Ramos (cell line): ENCODE results near the gene CARS1.

Experiments used
- in situ Hi-C: fragments of 300-500 bp; cut with MboI; formaldehyde crosslinking; loops from one replicate; pipeline ENCODE4 v1.14.3; 2022; ENCODE audit warnings: low sequenced_read_pairs; ENCODE audit not compliant: unreplicated experiment

The CARS1 gene

GRCh38 chr11:3091081-3091845 is 34.0 kb upstream of the CARS1 start:
- in situ Hi-C loops = loop anchor here (10.0 to 25.0 kb wide), 2 partner anchors 554 to 666 kb away; no protein-coding TSS in a partner anchor

DNA sequence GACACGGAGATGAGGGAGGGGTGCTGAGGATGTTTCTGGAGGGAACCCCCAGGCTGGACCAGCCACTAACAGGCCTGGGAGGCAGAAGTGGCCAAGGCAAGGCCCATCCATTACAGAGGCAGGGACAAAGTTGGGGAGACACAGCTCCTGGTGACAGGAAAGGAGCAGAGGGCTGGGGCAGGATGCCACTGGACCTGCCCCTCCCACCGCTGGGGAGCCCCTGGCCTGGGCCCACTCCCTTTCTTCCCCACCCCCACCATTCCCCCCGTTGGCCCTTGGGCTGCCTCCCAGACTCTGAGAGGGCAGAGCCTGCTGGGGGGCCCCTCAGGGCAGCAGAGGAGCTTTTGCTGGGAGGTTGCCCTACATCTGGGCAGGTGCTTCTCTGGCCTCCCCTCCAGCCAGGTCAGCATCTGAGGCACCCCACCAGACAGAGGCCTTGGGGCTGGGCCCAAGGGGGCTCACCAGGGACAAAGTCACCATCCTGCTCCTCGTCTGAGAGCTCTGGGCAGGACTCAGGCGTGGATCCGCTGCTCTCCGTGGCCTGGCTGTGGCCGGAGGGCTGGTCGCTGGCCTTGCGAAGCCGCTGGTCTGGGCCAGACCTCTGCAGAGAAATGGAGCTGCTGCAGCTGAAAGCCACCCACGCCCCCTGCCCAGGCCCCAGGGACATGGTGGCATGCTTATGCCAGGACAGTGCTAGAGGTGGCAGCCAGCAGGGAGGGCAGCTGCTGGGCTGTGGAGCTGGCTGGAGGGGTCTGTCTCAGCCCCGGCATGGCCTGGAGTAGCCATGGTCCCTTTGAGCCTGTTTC is 33.1 kb upstream of the CARS1 start:
- in situ Hi-C loops = loop anchor here (10.0 to 25.0 kb wide), 2 partner anchors 553 to 665 kb away; no protein-coding TSS in a partner anchor

GRCh38 chr11:3089236-3090061 is 32.2 kb upstream of the CARS1 start:
- in situ Hi-C loops = loop anchor here (10.0 to 25.0 kb wide), 2 partner anchors 552 to 665 kb away; no protein-coding TSS in a partner anchor

DNA sequence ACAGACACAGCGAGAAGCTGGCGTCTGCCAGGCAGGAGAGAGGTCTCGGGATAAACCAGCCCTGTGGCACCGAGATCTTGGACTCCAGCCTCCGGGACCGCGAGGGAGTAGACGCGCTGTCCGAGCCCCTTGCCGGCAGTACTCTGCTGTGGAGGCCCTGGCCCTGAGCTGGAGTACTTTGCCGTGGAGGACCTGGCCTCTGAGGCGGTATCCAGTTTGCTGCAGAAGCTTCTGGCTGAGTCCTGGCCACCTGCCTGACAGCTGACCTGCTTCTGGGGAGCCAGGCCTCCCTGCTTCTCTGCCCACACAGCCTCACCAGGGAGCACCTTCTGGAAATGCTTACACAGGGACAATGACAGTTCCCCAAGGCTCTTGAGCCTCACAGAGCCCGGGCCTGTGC is 31.6 kb upstream of the CARS1 start:
- in situ Hi-C loops = loop anchor here (25.0 kb wide), 1 partner anchor 552 kb away; no protein-coding TSS in a partner anchor

DNA sequence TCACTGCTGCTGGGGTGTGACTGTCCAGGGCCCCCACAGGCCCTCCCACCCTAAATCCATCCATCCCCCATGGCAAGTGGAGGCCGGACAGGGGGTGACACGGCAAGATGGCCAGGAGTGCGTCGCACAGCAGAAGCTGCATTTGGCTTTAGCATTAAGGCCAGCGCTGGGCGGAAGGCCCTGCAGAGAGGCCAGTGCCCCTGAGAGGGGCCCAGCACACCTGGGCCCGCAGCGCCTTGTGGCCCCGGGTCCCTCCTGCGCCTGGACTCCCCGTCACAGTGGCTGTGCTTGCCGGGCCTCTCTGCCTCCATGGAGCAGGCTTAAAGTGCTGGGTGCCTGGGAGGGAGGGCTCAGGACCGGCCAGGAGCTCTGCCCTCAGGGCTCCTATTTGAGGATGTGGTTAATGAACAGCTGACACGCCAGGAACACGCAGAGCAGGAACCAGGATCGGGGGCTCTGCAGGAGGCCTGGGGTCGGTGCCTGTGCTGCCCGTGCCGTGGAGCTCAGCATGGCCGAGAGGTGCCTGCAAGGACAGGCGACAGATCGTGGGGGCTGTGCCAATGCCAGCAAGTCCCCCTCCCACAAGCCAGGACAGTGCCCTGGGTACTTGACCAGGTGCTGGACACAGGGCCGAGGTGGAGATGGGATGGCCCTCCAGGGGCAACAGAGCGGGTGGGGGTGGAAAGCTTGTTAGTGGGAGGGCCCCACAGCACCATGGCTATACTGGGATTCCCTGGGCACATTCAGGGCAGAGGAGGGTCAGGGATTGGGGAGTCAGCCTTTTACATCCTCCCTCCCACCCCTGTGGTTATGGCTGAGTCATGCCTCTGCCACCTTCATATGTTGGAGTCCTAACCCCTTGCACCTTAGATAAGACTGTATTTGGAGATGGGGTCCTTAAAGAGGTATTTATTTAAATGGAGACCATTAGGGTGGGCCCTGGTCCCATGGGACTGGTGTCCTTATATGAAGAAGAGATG is 30.9 kb upstream of the CARS1 start:
- in situ Hi-C loops = loop anchor here (25.0 kb wide), 1 partner anchor 551 kb away; no protein-coding TSS in a partner anchor

- in situ Hi-C loops = loop anchor here (25.0 kb wide), 1 partner anchor 550 kb away; no protein-coding TSS in a partner anchor
Observed at GRCh38 chr11:3087373-3087772, 30.1 kb upstream of the CARS1 start.

GRCh38 chr11:3086671-3087150 is 29.5 kb upstream of the CARS1 start:
- in situ Hi-C loops = loop anchor here (25.0 kb wide), 1 partner anchor 549 kb away; no protein-coding TSS in a partner anchor

DNA sequence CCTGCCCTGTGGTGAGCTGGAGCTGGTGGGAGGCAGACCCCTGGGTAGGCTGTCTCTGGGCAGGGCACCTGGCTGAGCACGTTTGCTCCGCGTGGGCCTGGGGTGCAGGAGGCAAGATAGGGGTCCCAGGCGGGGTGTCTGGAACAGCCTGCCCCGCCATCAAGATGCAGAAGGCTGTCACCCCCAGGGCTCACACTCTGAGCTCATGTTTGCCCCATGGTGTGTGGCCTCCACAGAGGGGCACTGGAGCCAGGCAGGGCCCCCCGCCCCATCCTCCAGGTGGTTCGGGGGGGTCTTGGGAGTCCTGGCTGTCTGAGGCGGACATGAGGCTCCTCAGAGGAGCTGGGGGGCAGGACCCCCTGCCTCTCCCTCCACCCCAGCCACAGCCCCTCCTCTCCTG is 28.9 kb upstream of the CARS1 start:
- in situ Hi-C loops = loop anchor here (25.0 kb wide), 1 partner anchor 549 kb away; no protein-coding TSS in a partner anchor

DNA sequence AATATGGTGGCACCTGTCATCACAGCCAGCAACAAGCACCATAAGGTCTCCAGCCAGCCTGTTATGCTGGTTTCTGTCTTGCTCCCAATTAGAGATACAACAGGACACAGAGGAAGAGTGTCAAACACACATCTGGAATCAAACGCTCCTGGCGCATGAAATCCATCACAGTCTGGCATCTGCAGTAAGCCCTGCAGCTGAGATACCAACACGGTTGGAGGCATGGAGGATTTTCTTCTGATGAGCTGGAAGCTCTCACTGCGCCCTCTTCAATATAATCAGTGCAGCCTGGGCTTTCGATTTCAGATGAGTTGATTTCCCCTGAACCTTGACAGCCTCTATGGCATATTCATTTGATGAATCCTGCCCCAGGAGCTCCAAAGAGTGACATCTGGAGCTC is 27.8 kb upstream of the CARS1 start:
- in situ Hi-C loops = loop anchor here (25.0 kb wide), 1 partner anchor 548 kb away; no protein-coding TSS in a partner anchor

DNA sequence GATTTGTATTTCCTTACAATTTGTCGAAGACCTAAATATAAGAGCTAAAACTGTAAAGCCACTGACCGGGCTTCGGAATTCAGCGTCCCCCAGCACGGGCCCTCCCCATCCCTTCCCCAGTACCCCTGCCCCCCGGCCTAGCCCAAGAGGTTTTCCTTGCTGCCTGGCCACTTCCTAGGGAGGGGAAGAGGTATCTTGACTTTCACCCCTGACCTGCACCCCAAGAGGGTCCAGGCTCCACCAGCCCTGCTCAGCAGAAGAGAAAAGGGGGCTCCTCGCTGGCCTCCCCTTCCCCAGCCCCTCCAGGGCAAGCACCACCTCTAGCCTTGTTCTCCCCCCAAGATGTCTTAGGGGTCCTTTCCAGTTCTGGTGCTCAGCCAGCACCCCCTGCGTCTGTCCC is 26.1 kb upstream of the CARS1 start:
- in situ Hi-C loops = loop anchor here (25.0 kb wide), 1 partner anchor 546 kb away; no protein-coding TSS in a partner anchor

DNA sequence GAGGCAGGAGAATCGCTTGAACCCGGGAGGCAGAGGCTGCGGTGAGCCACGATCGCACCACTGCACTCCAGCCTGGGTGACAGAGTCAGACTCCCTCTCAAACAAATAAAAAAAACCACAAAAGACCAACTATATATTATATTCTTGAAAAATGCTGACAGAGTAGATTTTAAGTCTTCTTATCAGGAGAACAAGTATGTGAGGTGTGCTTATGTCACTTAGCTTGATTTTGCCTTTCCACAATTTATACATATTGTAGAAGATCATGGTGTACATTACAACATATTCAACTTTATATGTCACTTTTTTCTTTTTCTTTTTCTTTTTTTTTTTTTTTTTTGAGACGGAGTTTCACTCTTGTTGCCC is 24.1 kb upstream of the CARS1 start:
- in situ Hi-C loops = loop anchor here (25.0 kb wide), 1 partner anchor 544 kb away; no protein-coding TSS in a partner anchor

- in situ Hi-C loops = loop anchor here (25.0 kb wide), 1 partner anchor 544 kb away; no protein-coding TSS in a partner anchor
Observed at GRCh38 chr11:3080733-3081385, 23.6 kb upstream of the CARS1 start.

- in situ Hi-C loops = loop anchor here (25.0 kb wide), 1 partner anchor 543 kb away; no protein-coding TSS in a partner anchor
Observed at GRCh38 chr11:3080104-3080503, 22.9 kb upstream of the CARS1 start.

- in situ Hi-C loops = loop anchor here (25.0 kb wide), 1 partner anchor 541 kb away; no protein-coding TSS in a partner anchor
Observed at GRCh38 chr11:3077846-3078440, 20.7 kb upstream of the CARS1 start.

GRCh38 chr11:3077189-3077836 is 20.1 kb upstream of the CARS1 start:
- in situ Hi-C loops = loop anchor here (25.0 kb wide), 1 partner anchor 540 kb away; no protein-coding TSS in a partner anchor

DNA sequence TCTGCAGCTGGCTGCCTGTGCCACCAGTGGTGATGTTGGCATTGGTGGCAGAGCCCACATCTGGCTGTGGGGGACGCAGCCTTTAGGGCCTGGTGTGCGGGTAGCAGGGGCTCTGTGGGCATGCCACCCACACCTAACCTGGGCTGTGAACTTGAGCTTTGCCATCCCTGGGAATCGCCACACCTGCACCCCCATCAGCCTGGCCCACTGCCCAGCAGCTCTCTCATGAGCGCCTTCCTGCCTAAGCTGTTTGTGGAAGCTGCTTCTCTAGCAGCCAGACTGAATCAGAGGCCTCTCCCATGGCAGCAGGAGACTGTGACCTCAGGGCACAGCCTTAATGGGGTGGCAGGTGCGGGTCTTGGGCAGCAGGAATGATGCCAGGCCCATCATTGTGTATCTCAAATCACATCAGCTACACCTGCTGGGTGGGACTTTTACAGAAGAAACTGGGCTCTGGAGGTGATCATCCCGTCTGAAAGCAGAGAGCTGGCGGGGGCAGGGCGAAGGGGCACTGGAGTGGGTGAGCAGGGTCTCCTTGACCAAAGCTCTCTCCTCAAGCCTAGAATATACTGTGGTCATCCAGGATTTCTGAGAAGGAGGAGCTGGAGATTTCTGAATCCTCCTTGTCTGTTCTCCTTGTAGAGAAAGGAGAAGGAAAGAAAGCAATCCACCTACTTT is 17.8 kb upstream of the CARS1 start:
- in situ Hi-C loops = loop anchor here (25.0 kb wide), 1 partner anchor 538 kb away; no protein-coding TSS in a partner anchor
